UCSD-AML1 (cell line): ENCODE results near the gene ZNF148.
"Not testable (repeated sequence)": the region's sequence is repeated elsewhere in the genome, so short reads cannot be mapped to it uniquely, and the experiment has no call there.

Experiments
- DNase-seq: peaks from one replicate; lab custom pipeline; 2025; ENCODE audit not compliant: unreplicated experiment; lab: John Stamatoyannopoulos, UW

ZNF148 gene, protein sequence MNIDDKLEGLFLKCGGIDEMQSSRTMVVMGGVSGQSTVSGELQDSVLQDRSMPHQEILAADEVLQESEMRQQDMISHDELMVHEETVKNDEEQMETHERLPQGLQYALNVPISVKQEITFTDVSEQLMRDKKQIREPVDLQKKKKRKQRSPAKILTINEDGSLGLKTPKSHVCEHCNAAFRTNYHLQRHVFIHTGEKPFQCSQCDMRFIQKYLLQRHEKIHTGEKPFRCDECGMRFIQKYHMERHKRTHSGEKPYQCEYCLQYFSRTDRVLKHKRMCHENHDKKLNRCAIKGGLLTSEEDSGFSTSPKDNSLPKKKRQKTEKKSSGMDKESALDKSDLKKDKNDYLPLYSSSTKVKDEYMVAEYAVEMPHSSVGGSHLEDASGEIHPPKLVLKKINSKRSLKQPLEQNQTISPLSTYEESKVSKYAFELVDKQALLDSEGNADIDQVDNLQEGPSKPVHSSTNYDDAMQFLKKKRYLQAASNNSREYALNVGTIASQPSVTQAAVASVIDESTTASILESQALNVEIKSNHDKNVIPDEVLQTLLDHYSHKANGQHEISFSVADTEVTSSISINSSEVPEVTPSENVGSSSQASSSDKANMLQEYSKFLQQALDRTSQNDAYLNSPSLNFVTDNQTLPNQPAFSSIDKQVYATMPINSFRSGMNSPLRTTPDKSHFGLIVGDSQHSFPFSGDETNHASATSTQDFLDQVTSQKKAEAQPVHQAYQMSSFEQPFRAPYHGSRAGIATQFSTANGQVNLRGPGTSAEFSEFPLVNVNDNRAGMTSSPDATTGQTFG

DNA sequence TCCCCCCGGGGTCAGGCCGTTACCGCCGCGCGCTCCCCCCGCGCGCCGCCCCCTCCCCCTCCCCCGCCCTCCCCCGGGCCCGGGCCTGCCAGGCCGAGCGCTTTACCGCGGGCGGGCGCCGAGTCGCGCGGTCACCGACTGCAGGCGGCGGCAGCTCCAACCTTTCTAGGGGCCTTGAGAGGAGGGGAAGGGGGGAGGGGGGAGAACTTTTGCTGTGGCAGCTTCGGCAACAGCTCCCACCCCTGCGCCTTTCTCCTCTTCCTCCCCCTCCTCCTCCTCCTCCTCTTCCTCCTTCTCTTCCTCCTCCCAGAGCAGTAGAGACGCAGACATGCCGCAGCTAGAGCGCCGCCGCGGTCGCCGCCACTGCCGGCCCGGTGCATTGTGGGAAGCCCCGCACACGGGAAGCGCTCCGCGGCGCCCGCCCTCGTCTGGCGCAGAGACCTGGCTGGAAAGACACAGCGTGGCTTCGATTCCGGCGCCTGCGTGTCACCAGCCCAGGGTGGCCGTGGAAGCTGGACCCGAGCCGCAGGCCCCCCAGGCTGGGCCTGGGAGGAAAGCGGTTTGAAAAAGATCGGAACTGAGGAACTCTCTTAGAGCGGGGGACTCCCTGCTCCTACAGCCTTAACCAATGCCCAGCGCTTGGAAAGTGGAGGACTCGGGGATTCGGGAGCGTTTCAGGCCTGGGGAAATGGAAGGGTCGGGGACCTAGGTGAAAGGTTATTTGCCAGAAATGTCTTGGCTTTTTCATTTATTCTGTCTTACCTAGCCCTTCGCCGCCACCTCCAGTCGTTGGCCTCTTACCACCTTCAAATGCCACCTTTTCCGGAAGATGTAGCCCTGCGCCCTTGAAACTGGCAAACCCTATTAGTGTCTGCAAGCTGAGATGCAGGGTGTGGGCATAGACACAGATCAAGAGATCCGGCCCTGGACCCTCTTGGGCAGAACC is at the start of gene ZNF148:
Gene ZNF148, minus strand, starts transcription at position 330 of the 946 bp plus-strand sequence. CDS start 61,685 bp downstream, outside the sequence.
- DNase-seq, result peak; percentile 92

DNA sequence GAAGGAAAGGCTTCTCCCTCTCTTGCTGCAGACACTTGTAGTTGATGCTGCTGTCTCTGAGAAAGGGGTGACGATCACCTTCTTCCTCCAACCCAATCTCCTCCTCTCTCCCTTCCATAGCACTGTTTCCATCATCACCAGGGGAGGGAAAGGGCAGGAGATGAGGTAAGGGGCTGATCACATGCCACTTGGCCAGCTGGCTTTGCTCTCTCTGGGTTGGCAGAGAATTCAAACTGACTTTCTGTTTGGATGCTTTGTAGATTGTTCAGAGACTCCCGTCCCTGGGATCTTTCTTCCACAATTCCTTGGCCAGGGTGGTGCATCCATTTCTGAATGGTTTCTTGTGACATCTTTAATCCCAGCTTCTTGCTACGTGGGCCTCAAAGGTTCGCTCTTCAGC is 43.2 kb upstream of the ZNF148 start:
- DNase-seq, result no peak

DNA sequence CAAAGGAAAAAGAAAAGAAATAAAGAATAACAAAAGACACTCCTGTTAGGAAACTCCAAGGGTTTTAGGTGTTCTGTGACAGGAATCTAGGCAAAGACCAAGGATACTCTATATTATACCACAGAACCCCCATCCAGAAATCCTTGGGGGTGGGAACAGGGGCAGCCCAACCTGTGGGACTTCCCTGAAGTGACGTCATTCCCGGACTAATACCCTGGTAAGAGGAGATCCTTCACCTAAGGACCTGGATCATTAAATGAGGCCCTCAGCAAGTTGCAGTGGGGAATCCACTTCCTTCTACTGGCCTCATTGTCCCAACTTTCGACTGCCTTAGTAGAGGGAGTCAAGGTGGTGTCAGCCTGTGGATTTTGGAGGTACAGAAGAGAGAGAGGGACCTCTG is 41.1 kb upstream of the ZNF148 start:
- no peak for DNase-seq

DNA sequence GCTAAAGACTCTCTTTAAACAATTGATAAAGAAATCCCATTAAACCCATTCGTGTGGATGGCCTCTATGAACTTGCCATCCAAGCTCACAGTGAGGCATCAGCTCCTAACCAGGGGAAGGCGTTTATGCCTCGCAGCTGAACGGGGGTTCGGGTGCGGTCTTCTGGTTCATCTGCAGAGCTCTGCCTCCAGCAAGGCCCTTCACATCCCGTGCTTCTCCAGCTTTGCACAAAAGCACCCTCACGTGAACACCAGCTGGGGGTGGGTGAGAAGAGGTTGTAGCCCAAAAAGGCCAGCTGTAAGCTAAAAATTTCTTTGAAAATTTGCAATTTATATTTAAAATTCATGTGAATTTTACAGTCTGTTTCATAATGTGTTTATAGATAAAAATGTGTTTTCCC is 39.5 kb upstream of the ZNF148 start:
- no peak for DNase-seq

DNA sequence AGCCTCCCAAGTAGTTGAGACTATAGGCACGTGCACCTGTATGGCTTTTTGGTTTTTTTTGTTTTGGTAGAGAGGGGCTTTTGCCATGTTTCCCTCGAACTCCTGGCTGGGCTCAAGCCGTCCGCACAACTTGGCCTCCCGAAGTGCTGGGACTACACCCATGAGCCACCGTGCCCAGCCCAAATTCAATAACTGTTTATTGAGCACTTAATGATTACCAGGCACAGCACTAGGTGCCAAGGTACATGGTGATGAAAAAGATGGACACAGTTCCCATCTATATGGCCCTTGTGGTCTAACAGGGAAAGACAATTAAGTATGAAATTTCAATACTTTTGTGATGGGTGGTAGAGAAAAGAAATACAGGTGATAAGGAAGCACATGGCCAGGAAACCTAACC is 35.8 kb upstream of the ZNF148 start:
- no peak for DNase-seq

DNA sequence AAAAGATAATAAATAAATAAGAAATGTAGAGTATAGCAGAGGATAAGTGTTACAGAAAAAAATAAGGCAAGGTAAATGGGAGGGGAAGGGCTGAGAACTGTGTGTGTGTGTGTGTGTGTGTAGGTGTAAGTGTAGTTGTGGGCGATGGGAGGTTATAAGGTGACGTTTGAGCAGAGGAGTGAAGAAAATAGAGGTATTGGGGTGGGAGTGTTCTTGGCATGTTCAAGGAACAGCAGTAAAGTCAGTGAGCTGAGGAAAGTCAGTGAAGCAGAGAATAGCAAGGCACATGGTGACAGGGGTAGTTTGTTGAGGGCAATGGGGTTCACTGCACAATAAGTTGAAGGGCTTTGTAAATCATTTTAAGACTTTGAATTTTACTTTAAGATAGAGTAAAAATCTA is 30.9 kb upstream of the ZNF148 start:
- DNase-seq, result no peak

DNA sequence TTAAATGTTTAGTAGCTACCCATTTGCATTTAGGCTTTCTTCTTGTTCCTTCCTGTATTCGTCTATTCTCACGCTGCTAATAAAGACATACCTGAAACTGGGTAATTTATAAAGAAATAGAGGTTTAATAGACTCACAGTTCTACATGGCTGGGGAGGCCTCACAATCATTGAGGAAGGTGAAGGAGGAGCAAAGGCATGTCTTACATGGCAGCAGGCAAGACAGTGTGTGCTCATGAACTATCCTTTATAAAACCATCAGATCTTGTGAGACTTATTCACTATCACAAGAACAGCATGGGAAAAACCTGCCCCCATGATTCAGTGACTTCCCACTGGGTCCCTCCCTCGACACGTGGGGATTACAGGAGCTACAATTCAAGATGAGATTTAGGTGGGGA is 30.4 kb upstream of the ZNF148 start:
- not testable (repeated sequence) for DNase-seq

DNA sequence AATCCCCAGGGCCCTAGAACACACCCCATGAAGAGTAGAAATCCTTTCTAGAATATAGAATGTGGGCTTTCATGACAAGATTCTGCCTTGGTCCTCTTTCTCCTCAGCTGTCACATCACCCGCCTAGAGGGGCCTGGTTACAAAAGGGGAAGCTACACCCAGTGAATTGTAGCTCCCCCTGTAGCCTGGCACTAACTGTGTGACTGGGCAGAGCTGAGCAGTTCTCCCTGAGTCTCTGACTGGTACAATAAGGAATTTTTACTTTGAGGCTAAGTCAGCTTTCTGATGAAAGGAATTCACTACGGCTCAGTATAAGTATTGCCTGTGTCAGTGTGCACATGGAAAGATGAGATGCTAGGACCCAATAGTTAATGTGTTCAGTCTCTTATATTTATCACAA is 28.7 kb upstream of the ZNF148 start:
- no peak for DNase-seq

DNA sequence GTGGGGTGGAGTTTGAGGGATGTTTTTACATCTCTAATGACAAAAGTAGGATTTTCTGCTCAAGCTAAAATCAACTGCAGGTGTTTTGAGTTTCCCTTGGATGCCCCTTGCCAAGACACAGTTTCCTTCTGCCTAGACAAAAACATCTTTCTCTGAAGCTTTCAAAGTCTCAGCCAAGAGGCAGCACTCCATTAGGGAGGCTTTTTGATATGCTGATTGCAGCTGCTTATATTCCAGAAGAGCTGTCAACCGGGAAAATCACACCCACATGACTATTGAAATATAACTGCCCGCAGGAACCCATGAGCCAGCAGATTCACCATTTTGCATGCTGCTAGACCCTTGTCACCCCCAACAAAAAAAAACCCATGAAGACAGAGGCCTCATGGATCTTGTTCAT is 27.5 kb upstream of the ZNF148 start:
- no peak for DNase-seq

DNA sequence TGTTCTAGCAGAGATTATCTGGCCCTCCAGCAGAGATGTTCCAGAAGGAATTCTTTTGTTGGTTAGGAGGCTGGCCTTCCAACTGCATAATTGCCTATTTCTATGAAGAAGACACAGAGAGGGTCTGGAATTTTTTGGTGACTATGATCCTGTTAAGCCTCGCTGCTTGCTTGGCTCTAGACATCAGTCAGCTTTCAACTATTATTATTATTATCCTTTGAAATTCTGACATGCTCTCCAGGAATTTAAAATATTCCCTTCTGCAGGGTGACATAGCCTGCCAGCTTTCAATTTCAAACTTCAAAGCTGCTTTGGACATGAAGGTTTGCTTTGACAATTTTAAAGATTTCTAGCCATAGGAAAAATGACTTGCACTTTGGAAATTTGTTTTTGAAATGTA is 26.3 kb upstream of the ZNF148 start:
- DNase-seq, result no peak

DNA sequence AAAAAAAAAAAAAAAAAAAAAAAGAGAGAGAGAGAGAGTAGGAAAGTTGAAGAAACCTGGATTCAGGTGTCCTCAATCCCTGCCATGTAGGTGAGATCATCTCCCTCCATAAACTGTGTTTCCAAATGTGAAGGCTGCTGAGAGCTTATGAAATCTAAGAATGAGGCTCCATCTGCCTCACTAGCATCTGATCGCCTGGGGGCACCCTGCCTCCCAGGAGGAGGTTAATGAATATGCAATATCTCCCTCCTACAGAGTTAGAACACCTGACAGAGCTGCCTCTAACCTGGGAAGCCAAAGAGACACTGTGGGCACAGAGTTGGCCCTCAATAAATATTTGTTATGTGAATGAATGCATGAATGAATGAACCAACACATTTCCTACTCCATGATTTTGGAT is 23.8 kb upstream of the ZNF148 start:
- no peak for DNase-seq

DNA sequence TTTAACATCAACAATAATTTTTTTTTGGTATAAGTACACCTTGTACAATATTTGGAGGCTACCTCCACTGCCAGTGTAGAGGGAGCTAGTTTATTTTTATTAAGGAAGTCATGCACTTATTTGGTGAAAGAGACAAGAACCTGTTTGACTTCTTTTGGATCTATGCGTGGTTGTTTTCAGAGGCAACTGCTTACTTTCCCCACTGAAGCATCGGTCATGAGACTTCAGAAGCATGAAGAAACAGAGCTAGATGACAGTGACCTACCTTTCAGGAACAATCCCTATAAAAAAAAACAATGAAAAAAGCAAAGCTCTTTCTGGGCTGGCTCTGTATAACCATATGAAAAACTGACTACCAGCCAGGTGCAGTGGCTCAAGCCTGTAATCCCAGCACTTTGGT is 20.0 kb upstream of the ZNF148 start:
- no peak for DNase-seq

DNA sequence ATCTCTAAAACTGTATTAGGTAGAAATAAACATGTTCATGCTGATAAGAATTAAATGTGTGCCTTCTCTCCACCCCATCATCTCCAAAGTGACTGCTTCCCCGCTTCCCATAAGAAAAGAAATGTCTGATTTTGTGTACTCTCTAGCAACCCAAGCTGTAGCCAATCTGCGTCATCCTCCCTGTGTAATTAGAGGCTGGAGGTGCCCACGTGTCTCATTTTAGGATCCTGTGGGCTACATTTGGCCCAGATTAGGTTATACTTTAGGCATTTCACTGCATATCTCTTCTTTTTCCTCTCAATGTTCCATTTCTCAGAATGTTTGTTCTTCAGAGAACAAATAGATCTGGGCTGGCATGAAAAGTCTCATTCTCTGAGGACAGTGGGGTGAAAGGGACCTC is 19.3 kb upstream of the ZNF148 start:
- no peak for DNase-seq

DNA sequence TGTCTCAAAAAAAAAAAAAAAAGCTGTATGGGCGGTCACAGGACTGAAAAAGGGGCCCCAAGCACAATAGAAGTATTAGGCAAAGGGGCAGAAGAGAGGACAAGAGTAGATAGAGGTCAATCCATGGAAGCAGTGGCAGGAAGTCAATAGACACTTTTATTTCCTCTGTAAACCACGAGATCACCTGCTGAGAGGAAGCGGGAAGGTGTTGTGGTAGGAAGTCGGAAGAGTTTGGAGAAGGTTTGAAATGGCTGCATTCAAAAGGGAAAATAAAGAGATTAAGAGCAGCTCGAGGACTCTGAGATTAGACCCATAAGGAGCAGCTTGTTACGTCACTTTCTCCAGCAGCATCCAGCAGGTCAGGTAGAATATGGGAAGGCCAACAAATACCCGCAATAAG is 14.2 kb upstream of the ZNF148 start:
- DNase-seq, result no peak

DNA sequence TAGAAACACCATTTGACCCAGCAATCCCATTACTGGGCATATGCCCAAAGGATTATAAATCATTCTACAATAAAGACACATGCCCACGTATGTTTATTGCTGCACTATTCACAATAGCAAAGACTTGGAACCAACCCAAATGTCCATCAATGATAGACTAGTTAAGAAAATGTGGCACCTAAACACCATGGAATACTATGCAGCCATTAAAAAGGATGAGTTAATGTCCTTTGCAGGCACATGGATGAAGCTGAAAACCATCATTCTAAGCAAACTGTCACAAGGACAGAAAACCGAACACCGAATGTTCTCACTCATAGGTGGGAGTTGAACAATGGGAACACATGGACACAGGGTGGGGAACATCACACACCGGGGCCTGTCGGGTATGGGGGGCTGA is 13.2 kb upstream of the ZNF148 start:
- not testable (repeated sequence) for DNase-seq

DNA sequence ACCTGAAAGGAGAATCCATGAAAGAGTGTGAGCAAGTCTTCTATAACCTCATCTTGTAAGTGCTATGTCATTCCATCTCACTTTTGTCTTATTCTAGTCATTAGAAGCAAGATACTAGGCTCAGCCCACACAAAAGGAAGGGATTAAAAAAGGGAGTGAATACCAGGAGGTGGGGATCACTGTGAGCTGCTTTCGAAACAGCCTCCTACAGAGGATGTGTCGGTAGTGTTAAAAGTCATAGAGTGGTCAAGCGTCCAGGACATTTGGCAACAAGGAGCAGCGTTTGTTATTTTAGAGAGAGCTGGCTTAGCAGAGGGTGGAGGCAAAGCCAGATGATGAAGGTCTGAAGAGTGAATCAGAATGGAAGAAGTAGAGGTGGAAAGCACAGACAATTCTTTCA is 11.7 kb upstream of the ZNF148 start:
- no peak for DNase-seq

DNA sequence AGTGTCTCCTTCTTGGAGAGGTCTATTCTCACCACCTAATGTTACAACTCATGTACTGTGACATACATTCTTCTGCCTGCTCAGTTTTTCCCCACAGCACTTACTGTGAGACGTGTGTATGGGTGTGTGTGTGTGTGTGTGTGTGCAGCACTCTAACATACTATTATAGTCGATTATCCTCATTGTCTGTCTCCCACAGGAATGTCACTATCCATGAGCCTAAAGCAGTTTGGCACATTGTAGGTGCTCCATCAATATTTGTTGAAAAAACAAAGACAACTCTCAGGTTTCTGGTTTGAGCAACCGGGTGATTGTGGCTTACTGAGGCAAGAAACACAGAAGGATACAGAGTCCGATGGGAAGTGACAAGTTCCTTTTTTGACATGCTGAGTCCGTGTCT is 8.6 kb upstream of the ZNF148 start:
- DNase-seq, result no peak

DNA sequence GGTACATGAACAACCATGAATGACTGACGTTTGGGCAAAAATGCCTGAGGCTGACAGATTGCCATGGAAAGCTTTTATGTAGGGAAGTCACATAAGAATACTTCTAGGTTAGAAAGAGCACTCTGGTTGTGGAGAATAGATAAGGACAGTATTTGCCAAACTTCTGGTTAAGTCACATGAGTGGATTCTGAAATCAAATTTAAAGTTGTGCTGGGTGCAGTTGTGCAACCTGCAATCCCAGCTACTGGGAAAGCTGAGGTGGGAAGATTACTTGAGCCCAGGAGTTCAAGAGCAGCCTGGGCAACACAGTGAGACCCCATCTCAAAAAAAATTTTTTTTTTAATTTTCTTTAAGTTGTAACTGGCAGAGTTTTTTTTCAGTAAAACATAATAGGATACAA is 7.2 kb upstream of the ZNF148 start:
- DNase-seq, result no peak

DNA sequence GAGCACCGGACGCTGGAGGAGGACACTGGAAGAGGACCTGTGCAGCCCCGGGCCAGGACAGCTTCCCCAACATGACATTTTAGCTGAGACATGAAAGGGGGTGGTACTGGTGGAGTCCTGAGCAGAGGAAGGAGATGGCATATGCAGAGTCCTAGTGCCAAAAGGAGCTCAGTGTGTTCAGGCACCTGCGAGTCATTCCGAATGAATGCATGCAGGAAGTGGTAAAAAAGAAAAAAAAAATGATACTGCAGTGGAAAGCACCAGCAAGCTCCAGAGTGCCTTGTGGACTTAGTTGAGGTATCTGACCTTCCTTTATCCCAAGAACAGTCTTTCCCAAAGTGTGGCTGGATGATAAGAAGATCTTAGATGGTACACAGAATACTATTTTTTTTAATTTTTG is 6.6 kb upstream of the ZNF148 start:
- no peak for DNase-seq

DNA sequence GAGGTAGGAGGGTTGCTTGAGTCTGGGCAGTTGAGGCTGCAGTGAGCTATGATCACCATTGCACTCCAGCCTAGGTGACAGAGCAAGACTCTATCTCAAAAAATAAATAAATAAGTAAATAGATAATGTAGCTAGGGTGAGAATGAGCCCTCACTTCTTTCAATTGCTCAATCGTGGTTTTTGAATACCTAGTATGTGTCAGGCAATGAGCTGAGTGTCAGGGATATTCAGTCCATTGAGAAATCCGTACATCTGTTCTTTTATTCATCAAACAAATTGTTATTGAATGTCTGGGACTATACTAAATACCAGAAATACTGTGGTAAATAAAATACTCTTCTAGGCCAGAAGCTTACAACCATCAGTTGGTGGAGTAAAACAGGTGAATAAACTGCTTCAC is 6.2 kb upstream of the ZNF148 start:
- DNase-seq, result no peak

DNA sequence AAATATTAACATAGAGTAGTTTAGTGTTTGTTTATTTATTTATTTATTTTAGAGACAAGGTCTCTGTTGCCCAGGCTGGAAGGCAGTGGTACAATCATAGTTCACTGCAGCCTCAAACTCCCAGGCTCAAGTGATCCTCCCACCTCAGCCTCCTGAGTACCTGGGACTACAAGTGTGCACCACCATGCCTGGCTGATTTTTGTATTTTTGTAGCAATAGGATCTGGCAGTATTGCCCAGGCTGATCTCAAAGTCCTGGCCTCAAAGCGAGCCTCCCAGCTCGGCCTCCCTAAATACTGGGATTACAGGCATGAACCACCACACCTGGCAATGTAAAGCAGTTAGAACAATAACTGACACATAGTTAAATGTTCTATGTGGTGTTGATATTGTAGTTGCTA is 4.4 kb upstream of the ZNF148 start:
- DNase-seq, result no peak
